Stimulated activated CD8-positive, alpha-beta memory T cell treated with anti-CD3 and anti-CD28 coated beads, Interleukin-15, amount 100 ng/mL, for 1 hour (primary cell): ENCODE measurements around the gene TBC1D1.

Experiments
- DNase-seq: peaks from one replicate; pipeline ENCODE4 v3.0.0-alpha.2; 2020; ENCODE audit warnings: low read depth

The TBC1D1 gene

DNA sequence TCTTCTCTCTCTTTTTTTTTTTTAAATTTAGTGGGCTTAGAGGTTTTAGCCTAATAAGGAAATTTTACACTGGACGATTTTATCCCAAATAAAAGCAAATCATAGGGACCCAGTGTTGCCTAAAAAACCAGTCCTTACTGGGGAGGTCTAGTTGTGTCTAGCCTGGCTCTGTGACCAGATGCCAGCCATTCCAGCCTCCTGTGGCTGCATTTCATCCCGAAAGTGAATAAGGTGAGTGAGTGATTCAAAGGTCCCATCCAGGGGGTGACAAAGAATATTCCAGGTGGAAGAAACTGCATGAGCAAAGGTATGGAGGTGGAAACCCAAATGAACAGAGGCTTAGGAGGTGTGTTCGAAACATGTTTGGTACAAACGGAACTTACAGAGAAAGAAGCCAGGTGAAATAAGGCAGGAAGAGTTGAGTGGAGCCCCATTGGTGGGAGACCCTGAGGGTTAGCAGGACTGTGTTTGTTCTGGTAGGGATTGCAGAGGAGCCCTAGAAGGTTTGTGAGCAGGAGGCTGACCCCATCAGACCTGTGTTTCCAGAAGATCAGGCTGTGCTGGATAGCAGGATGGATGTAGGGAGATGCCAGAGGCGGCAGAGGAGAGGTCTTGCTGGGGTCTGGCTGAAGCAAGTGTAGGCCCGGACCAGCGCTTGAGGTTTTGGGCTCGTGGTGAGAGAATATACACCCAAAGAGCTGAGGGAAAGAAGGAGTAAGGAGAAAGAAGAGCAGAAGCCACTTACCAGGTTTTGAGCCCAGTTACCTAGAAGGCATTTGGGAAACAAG is 100.9 kb downstream of the TBC1D1 start:
- no peak for DNase-seq

- no peak for DNase-seq
Observed at GRCh38 chr4:37993806-37994205, 102.9 kb downstream of the TBC1D1 start.

DNA sequence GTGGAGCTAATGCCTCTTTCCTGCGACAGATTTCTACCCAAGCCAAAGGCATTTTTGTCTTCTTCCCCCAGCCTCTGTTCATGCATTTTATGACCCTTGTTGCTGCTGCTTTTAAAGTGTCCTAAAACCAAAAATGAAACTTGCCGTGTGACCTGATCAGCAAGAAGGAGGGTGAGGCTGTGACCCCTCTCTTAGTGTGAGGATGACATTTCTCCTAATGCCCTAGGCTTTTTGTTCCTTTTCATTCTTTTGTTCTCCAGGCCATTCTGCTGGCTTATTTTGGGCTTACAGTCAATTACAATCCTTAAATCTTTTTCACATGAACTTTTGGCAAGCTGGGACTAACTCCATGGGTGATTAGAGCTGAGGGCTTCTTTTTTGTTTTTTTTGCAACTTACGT is 103.7 kb downstream of the TBC1D1 start:
- DNase-seq = no peak

DNA sequence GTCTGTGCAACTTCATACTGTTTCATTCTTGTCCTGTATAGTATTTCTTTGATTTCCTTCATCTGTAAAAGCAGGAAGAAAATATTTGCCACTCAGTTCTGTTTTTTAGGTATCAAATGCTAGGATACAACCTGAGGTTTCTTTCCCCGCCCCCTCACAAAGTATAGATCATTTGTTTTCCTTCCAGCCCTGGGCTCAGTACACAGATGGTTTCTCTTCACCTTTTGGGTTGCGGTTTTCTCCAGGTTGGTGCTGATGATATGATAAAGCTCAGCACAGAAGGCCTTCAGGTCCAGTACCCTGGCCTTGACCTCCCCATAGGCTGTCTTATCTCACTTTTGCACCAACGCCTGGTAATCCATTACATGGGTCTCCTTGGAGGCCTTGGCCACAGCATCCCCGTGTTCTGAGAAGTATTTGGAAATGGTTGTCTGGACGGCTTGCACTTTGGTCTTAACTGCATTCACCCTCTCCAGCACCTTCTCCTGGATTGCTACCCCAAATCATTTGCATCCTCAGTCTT is 104.5 kb downstream of the TBC1D1 start:
- DNase-seq = no peak

- no peak for DNase-seq
Observed at GRCh38 chr4:37995981-37996775, 105.3 kb downstream of the TBC1D1 start.

GRCh38 chr4:37998226-37998625 is 107.3 kb downstream of the TBC1D1 start:
- no peak for DNase-seq

DNA sequence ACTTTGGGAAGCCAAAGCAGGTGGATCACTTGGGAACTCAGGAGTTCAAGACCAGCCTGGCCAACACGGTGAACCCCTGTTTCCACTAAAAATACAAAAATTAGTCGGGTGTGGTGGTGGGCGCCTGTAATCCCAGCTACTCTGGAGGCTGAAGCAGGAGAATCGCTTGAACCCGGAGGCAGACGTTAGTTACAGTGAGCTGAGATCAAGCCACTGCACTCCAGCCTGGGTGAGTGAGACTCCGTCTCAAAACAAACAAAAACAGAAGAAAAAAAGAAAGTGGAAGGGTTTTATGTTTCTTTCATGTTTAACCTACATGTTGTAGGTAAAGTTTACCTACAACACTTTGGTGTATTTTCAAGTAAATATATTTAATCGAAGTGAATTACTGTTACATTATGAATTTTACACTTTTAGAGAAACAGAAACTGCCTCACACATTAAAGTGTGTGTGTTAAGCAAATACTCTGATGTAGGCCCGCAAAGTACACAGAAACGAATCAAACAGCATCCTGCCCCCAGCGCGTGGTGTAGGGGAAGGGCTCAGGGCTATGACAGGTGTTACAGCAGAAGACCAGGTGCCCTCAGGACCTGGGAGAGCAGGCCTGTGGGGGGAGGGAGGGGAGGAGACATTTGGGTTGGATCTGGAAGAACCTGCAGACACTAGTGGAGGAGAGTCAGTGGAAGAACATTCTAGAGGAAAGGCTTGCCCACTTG is 108.3 kb downstream of the TBC1D1 start:
- no peak for DNase-seq

- DNase-seq = no peak
Observed at GRCh38 chr4:37999965-38000364, 109.1 kb downstream of the TBC1D1 start.

GRCh38 chr4:38001927-38002326 is 111.0 kb downstream of the TBC1D1 start:
- DNase-seq = no peak

GRCh38 chr4:38002451-38003071 is 111.7 kb downstream of the TBC1D1 start:
- DNase-seq = no peak

DNA sequence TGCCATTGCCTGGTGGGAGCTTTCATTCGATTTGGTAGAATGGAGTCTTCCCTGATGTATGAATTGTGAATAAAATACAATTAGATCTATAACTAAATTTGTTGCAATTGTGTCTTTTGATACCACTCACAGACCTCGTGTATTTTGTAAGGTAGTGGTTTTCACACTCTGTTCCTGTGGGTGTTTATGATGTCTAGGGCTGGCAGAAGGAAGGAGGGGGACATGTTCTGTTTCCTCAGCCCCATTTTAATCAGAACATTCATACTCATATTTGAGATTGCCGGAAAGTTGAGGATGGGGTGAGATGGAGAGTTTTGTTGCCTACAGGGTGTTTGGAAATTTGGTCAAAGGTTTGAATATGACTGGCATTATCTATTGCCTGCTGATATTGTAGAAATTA is 112.2 kb downstream of the TBC1D1 start:
- no peak for DNase-seq

DNA sequence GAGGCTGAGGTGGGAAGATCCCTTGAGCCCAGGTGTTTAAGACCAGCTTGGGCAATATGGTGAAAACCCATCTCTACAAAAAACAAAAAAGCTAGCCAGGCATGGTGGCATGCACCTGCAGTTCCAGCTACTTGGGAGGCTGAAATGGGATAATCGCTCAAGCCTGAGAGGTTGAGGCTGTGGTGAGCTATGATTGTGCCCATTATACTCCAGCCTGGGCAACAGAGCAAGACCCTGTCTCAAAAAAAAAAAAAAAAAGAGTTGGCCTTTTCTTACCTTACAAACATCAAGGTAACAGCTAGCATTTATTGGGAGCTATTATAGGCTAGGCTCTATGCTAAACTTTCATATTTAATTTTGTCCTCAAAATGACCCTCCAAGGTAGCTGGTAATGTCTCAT is 112.7 kb downstream of the TBC1D1 start:
- no peak for DNase-seq

DNA sequence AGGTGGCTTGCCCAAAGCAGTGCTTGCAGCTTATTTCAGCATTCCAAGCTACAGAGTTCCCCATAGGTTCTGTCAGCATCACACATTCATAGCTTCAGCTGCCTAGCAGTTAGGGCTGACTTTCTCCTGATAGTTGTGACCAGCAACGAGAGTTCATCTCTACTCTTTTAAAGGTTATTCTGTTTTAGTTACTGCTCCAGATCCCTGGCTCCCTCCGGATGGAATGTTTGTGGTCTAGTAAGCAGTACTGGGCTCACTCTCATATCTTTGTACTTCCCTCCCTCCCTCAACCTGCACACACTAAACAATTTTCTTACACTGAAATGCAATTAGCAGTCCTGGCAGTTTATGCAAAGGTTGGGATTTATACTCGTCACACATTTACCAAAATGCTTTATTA is 113.2 kb downstream of the TBC1D1 start:
- no peak for DNase-seq

DNA sequence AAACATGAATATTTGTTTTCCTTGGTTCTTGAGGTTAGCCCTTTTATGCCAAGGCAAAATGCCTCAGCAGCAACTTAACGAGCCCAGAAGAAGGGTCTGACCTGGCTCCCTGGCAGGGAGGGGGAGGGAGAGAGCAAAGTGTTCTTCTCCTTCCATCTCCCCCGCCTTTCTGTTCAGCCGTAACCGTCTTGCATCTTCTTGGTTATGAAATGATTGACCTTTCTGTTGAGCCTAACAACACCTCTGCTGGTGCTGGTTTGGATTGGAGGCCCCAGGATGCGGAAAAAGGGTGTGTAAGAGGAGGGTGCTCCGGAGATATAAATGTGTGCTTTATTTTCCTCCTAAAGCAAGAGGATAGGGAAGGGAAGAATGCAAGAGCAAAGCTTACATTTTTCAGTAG is 114.0 kb downstream of the TBC1D1 start:
- DNase-seq = no peak

DNA sequence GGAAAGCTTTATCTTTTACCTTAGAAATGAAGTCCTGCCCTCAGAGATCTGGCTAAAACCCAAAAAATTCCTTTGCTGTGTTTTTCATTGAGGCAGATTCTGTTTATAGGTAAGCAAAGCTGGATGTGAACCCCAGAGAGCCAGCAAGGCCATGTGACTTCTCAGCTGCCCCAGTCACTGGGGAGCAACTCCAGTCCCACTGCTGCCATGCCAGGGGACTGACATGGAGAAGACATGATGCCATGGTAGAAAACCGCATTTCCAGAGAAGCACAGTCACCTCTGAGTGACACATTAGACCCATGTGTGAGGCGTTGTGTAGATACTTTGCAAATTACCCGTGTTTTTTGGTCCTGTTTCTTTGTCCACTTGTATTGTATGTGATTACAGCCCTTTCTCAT is 114.8 kb downstream of the TBC1D1 start:
- no peak for DNase-seq

- DNase-seq = no peak
Observed at GRCh38 chr4:38007645-38008044, 116.8 kb downstream of the TBC1D1 start.

- no peak for DNase-seq
Observed at GRCh38 chr4:38008571-38009021, 117.7 kb downstream of the TBC1D1 start.

GRCh38 chr4:38009421-38009820 is 118.5 kb downstream of the TBC1D1 start:
- DNase-seq = no peak

DNA sequence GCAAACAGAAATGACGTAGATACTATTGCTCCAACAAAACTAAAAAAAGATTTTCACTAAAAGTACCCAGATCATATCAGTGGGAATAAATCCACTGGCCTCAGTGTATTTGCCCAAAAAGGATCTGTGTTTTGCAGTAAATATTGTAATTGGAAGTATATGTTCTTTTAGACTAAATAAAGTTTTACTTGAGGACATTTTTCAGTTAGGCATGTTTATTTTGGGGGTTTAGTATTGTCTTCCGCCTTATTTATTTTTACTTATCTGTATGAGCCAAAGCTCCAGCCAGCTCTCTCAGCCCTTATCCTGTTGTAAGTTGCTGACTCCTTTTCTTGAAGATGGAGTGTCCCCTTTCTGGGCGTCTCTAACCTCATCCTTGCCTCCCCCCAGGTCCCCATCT is 119.1 kb downstream of the TBC1D1 start:
- DNase-seq = no peak

- no peak for DNase-seq
Observed at GRCh38 chr4:38011511-38012162, 120.8 kb downstream of the TBC1D1 start.
